GM10847 (cell line): ENCODE measurements around the gene SCLY.

Source experiments
- POLR2A ChIP-seq: IDR thresholded peaks from 2 replicates; pipeline ENCODE4 v1.6.1; 2011; ENCODE audit not compliant: insufficient read length; ENCODE audit errors: extremely low read depth

Gene SCLY

GRCh38 chr2:238031751-238032150 lies 29.1 kb upstream of the SCLY start:
- no peak for TF ChIP-seq POLR2A

DNA sequence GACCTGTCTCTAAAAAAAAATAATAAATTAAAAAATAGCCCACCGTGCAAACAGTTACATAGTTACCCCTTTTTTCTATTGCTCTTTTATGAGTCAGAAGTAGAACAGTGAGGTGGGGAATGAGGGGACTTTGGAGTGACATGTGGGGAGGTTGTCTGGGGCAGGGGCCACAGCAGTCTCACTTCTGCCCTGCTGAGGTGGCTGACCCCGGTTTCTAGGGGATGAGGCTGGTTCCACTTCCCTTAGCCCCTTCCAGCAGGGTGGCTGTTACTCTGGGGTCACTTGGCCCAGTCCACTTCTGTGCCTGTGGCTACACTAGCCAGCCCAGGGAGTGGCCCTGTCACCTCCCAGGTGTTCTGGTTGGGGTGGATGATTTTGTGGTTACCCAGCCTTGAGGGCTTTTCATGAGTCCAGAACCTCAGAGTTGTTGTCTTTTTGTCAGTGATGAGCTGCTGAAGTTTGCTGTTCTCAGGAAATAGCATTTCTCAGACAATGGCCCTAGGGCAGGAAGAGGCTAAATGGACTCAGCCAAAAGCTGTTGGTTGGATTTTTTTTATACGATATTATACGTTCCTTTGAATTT lies 28.0 kb upstream of the SCLY start:
- no peak for TF ChIP-seq POLR2A

- TF ChIP-seq POLR2A = no peak
These were observed 22.6 kb upstream of the SCLY start for GRCh38 chr2:238038203-238038602.

- TF ChIP-seq POLR2A = no peak
These were observed 21.6 kb upstream of the SCLY start for GRCh38 chr2:238039151-238039550.

GRCh38 chr2:238039985-238040384 lies 20.8 kb upstream of the SCLY start:
- no peak for TF ChIP-seq POLR2A

DNA sequence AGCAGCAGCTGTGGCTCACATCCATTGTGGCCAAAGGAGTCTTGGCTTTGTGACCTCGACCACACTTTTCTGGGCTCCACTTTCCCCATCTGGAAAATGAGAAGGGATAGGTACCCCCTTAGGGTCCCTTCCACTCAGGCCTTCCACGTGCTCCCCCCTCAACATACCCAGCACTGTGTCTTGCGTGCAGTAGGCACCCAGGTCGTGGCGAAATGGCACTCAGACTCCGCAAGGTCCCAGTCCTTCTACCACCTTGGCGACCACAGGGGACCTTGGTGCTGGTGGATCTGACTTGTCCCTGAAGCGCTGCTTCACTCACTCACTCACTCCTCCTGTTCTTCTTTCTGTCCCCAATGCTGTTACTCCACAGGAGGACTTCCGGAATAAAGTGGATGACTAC lies 19.9 kb upstream of the SCLY start:
- no peak for TF ChIP-seq POLR2A

- TF ChIP-seq POLR2A = no peak
These were observed 18.7 kb upstream of the SCLY start for GRCh38 chr2:238042090-238042489.

- TF ChIP-seq POLR2A = no peak
These were observed 17.8 kb upstream of the SCLY start for GRCh38 chr2:238042849-238043584.

- no peak for TF ChIP-seq POLR2A
These were observed 16.9 kb upstream of the SCLY start for GRCh38 chr2:238043851-238044250.

DNA sequence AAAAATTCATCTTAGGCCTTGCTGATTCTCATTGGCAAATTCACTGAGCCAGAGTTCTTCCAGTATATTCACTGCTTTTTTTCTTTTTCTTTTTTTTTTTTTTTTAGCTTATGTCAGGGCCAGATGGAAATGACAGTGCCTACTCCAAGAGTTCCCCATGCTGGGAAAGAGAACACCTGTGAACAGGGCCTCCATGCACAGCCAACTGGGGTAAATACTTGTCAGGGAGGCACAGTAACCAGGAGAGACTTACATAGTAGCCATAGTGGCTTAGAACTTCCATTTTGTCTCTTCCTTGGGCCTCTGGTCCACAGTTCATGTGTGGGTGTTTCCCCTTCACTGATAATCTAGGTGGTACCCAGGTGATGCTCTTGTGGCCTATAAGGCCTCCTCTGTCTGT lies 15.2 kb upstream of the SCLY start:
- no peak for TF ChIP-seq POLR2A

DNA sequence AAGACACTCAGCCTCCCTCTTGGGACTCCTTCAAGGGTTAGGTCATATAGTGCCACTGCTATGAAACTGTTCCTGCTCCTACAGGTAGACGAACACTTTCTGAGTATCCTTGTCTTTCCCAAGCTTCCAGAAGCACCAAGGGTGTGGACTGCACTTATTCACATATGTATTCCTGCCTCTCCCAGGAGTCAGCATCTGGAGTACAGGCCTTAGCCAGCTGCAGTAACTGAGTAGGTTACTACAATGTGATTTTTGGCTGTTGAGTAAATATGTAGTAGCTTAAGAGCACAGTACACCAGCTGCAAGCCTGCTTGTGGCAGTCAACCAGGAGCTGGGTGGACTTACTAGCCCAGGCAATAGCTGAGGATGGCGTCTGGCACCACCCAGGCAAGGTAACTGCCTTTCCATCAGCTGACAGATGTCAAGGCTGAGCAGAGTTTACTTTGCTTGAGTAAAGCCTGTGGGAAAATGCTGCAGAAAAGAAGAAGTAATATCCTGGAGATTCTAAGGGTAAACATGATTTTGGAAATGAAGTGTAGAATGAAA lies 14.0 kb upstream of the SCLY start:
- TF ChIP-seq POLR2A = no peak

DNA sequence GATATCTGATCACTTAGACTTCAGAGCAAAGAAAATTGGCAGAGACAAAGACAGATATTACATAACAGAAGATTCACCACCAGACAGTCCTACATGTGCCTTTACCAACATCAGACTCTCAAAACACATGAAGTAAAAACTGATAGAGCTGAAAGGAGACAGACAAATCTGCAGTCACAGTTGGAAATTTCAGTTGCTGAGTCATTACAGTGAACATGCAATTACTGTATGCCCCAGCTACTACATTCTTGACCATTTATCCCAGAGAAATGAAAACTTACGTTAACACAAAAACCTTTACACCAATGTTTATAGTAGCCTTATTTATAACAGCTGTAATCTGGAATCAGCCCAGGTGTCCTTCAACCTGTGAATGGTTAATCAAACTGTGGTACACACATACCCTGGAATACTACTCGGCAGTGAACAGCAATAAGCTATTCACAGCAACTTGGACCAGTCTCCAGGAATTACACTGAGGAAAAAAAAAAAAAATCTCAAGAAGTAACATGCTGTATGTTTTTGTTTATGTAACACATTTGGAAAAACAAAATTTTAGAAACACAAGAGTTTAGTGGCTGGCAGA lies 7.5 kb upstream of the SCLY start:
- TF ChIP-seq POLR2A = no peak

DNA sequence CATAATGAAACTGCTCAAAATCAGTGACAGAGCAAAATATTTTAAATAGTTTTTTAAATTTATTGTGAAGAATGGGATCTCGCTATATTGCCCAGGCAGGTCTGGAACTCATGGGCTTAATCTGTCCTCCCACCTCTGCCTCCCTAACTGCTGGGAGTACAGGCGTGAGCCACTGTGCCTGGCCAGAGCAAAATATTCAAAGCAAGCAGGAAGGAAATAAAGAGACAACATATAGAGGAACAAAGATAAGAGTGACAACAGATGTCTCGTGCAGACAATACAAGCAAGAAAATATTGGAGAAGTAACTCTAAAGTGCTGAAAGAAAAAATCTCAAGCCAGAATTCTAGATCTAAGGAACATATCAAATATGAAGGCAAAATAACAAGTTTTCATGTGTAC lies 5.0 kb upstream of the SCLY start:
- TF ChIP-seq POLR2A = no peak

DNA sequence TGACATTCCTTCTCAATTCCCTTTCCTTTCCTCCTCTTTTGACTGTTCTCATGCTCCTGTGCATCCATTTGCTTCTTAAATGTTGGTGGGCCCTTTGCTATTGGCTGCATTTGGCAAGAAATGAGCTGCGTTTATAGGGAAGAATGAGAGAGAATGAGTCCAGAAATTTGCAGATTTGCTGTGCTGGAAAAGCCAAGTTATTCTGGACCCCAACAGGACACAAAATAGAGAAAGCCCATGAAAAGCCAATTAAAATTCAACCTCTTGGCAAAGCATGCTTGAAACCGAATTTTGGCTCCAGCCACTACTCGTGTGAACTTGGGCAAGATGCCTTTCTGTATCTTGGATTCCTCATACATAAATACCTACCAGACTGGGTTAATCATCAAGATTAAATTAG lies 1.3 kb upstream of the SCLY start:
- TF ChIP-seq POLR2A = no peak

DNA sequence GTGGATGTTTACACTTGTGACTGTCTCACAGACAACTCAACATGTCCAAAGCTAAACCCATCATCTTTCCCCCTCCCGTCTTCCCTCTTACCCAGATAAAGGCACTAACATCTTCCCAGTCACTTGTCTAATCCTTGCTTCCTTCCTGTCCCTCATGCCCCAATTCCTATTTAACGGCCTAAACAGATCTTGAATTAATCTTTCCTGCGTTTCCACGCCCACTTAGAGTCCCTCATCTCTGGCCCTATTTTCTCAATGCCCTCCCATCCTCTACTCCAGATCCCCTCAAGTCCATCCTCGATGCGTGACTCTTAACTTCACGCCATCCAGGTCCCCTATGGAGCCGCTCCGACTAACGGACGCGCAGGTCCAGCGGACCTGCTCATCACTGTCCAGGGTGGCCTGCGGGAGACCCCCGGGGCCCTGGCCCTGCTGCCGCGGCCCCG lies 682 bp upstream of the SCLY start:
- TF ChIP-seq POLR2A = no peak
